BJ (cell line): ENCODE data around the gene PRSS23. TPM values are rescaled to one million over a fixed set of nuclear protein-coding genes. Genes with fewer than 3 reads are reported as not detected.

ENCODE experiments used
- CTCF ChIA-PET: fragments of 350-600 bp; formaldehyde crosslinking; extraction: SDS; loops from one replicate; lab custom pipeline; 2021; ENCODE audit warnings: antibody characterized with exemption, inconsistent platforms; lab: Yijun Ruan, JAX
- POLR2A ChIA-PET: fragments of 300-600 bp; sonication (Branson Sonifier 250); formaldehyde crosslinking; extraction: SDS; loops from one replicate; lab custom pipeline; 2021; ENCODE audit warnings: antibody characterized with exemption; lab: Charles Lee
- DNase-seq: peaks from one replicate; pipeline ENCODE4 v3.0.0-alpha.2; 2011; ENCODE audit warnings: low read depth
- H3K27me3 ChIP-seq: 2 replicates; pipeline ENCODE4 v1.6.0; 2011; ENCODE audit warnings: low read length; ENCODE audit not compliant: control insufficient read depth, insufficient read depth
- H3K36me3 ChIP-seq: 2 replicates; pipeline ENCODE4 v1.5.1; 2011; ENCODE audit warnings: low read length; ENCODE audit not compliant: control insufficient read depth, insufficient read depth
- H3K4me3 ChIP-seq: 2 replicates; pipeline ENCODE4 v1.5.1; 2011; ENCODE audit warnings: low read depth, mild to moderate bottlenecking, control low read depth, low read length
- polyA plus RNA-seq: library from polyadenylated mRNA; depleted of rRNA; stranded (reverse); fragments of >200 nt; gene quantifications from 2 replicates; pipeline ENCODE4 v1.2.3, GENCODE V29; 2011
- TF ChIP-seq, protein P1 (sequence below): IDR thresholded peaks from 2 replicates; pipeline ENCODE4 v1.5.1; 2011; ENCODE audit warnings: low read depth, mild to moderate bottlenecking, control low read depth, inconsistent platforms, low read length, moderate library complexity; ENCODE audit not compliant: insufficient read depth

PRSS23 gene
- polyA plus RNA-seq, 1 experiment, result 343 TPM

DNA sequence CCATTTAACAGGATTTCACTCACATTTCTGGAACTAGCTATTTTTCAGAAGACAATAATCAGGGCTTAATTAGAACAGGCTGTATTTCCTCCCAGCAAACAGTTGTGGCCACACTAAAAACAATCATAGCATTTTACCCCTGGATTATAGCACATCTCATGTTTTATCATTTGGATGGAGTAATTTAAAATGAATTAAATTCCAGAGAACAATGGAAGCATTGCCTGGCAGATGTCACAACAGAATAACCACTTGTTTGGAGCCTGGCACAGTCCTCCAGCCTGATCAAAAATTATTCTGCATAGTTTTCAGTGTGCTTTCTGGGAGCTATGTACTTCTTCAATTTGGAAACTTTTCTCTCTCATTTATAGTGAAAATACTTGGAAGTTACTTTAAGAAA, 9.2 kb downstream of the PRSS23 start:
- TF ChIP-seq, protein P1, sequence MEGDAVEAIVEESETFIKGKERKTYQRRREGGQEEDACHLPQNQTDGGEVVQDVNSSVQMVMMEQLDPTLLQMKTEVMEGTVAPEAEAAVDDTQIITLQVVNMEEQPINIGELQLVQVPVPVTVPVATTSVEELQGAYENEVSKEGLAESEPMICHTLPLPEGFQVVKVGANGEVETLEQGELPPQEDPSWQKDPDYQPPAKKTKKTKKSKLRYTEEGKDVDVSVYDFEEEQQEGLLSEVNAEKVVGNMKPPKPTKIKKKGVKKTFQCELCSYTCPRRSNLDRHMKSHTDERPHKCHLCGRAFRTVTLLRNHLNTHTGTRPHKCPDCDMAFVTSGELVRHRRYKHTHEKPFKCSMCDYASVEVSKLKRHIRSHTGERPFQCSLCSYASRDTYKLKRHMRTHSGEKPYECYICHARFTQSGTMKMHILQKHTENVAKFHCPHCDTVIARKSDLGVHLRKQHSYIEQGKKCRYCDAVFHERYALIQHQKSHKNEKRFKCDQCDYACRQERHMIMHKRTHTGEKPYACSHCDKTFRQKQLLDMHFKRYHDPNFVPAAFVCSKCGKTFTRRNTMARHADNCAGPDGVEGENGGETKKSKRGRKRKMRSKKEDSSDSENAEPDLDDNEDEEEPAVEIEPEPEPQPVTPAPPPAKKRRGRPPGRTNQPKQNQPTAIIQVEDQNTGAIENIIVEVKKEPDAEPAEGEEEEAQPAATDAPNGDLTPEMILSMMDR, result no peak
- no peak for DNase-seq
- ChIA-PET CTCF (interaction anchor here (2.2 kb wide), 1 partner anchor 8 kb away, joined by 9 read pairs; the partner anchor contains the start of gene PRSS23), POLR2A (interaction anchor here (0.6 kb wide), 1 partner anchor 39 kb away, joined by 3 read pairs; no protein-coding TSS in a partner anchor)
- Histone ChIP-seq H3K4me3 (no peak overlapping the region), H3K27me3 (no peaks in the 10 kb centered on the region), H3K36me3 (peaks cover 11% of the 10 kb centered on the region)

DNA sequence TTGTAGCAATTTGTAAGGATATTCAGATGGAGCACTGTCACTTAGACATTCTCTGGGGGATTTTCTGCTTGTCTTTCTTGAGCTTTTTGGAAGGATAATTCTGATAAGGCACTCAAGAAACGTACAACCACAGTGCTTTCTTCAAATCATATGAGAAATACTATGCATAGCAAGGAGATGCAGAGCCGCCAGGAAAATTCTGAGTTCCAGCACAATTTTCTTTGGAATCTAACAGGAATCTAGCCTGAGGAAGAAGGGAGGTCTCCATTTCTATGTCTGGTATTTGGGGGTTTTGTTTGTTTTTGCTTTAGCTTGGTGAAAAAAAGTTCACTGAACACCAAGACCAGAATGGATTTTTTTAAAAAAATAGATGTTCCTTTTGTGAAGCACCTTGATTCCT, 9.9 kb downstream of the PRSS23 start:
- Histone ChIP-seq H3K27me3 (no peaks in the 10 kb centered on the region), H3K4me3 (no peak overlapping the region), H3K36me3 (peaks cover 11% of the 10 kb centered on the region)
- no peak for DNase-seq
- ChIA-PET POLR2A (no interaction called here), CTCF (interaction anchor here (1.2 to 2.2 kb wide), 2 partner anchors 9 to 354 kb away, joined by 5 to 9 read pairs; partner anchors contain the start of gene PRSS23)
- TF ChIP-seq, protein P1, result no peak

DNA sequence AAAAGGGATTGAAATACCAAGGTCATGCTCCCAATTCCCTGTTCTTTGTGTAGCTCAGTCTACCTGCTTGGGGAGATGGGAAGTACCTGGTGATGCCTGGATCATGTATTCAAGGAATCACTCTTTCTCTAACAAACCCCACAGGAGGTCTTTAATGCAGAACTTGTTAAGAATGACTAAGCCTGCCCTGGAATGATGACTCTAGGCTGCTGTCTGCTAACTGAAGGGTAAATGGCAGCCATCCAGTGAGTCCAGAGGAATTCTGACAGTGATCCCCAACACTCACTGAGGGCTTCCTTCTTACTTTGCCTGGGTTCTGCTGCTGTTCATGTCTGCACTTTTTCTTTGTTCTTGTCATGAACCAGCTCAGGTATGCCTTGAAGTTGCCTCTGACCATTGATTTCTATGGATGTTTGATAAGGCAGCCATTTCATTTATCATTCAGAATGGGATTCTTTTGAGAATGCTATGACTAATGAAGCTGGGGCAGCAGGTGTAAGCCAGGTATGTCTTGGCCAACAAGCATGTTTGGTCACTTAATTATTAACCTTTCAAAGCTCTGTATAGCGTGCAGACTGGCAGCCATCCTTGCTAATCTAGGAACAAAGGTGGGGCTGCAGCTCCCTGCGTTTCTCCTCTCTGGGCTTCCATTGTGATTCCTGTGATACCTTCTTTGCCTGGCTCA, 11.4 kb downstream of the PRSS23 start:
- Histone ChIP-seq H3K36me3 (peaks cover 10% of the 10 kb centered on the region), H3K4me3 (no peak overlapping the region), H3K27me3 (no peaks in the 10 kb centered on the region)
- no peak for DNase-seq
- ChIA-PET CTCF (interaction anchor here (1.4 to 2.4 kb wide), 4 partner anchors 10 to 355 kb away, joined by 4 to 9 read pairs (median 6); partner anchors contain the start of gene PRSS23), POLR2A (no interaction called here)
- TF ChIP-seq, protein P1, result no peak

DNA sequence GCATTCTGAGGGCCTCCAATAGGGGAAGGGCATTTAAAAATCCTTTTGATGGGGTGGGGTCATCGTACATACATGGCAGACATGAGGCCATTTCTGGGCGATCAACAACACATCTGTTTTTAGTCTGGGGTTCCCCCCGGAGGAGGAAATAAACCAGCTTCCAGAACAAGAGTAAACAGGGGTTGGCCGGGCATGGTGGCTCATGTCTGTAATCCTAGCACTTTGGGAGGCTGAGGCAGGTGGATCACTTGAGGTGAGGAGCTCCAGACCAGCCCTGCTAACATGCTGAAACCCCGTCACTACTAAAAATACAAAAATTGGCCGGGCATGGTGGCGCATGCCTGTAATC, 12.0 kb downstream of the PRSS23 start:
- POLR2A ChIA-PET, result no interaction called here
- CTCF ChIA-PET, result interaction anchor here (1.1 to 2.4 kb wide), 7 partner anchors 9 to 355 kb away, joined by 3 to 7 read pairs (median 5); no protein-coding TSS in a partner anchor
- Histone ChIP-seq H3K27me3 (no peaks in the 10 kb centered on the region), H3K36me3 (peaks cover 9% of the 10 kb centered on the region), H3K4me3 (no peak overlapping the region)
- no peak for DNase-seq
- TF ChIP-seq, protein P1, result no peak

DNA sequence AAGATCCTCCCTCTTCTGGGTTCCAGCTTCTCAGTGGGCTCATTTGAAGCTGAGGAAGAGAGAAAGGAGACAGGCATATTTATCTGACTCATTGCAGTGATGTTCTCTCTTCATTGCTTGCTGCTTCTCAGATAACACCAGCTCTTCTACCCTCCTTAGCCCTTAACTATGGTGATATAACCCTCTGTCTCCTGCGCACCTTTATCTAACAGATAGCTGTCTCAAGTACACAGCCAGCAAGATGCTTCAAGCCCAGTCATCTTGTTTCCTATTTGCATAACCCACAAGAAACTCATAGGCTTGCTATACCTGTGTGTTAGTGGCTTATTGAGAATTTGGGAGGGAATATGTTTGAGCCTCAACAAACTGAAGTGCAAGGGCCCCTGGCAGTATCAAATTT, 12.6 kb downstream of the PRSS23 start:
- no peak overlapping the region for H3K4me3 ChIP-seq
- ChIA-PET POLR2A (no interaction called here), CTCF (interaction anchor here (1.1 to 2.4 kb wide), 7 partner anchors 8 to 356 kb away, joined by 3 to 7 read pairs (median 5); no protein-coding TSS in a partner anchor)
- TF ChIP-seq, protein P1, result no peak
- DNase-seq, result no peak
- no peaks in the 10 kb centered on the region for H3K27me3 ChIP-seq
- H3K36me3 ChIP-seq, result peaks cover 5% of the 10 kb centered on the region
